ENCODE data around the gene KLHL29. TPM values are rescaled to one million over a fixed set of nuclear protein-coding genes. Genes with fewer than 3 reads are reported as not detected.

KLHL29 gene
- total and polyA plus RNA-seq, 10 of the 15 experiments (the other 5 are each of a cell fraction or from before 2014, with no cell fraction given), result 1.4 to 19.5 (median 6.1) TPM

DNA sequence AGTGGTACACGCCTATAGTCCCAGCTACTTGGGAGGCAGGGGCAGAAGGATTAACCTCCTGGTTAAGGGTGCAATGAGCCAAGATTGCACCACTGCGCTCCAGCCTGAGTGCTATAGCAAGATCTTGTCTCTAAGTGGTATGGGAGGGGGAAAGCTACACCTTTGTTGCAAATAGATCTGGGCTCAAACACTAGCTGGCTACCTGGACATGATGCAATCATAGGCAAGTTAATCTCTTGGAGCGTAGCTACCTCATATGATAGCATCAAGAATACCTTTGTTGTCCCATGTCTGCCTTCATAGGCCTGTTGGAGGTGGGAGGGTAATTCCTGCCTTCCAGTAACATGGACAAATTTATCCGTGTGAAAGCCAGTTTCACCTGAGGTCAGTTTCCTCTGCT lies 15.7 kb downstream of the KLHL29 start (continued):
- TF ChIP-seq NFYB (IDR thresholded peaks at IDR 0.05; ENCODE audit: insufficient read depth, low read depth, low read length) (no peak), MYB (IDR thresholded peaks at IDR 0.05; ENCODE audit: borderline replicate concordance, low read depth, low read length) (no peak), PAX8 (IDR thresholded peaks at IDR 0.05) (no peak), ZNF217 (IDR thresholded peaks at IDR 0.05) (no peak), ZZZ3 (IDR thresholded peaks at IDR 0.05; ENCODE audit: control insufficient read depth, insufficient read length, low read depth) (no peak)

DNA sequence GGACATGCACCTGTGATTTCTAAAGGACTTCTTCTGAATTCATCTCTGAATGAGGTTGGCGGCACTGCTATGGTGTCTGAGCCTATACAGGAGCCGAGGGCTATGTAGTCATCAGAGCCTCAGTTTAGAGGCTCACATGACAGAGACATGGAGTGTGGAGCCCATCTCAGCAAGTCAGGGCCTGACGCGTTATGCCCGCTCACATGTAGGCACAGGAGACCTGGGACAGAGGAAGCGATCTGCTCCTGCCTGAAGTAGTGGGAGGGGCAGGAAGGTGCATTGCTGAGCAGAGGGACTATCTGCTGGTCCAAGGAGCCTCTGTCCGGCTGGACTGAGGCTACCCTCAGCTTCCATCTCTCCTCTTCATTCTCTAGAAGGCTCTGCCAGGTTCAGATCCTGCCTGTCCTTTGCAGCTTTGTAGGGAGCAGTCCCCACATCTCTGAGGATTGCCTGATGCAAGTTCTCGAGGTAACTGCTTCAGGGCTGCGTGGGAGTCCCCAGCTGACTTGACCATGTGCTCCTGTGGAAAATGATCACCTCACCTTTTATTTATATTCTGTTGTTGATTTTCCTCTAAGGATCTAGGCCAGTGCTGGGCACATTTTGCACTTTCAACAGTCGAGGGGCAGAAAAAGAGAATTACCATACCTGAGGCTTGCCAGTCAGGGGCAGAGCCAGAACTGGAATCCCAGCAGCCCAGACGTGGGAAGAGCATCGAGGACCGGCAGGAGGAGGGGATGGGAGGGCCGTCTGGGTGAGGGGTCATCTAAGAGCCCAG lies 16.6 kb downstream of the KLHL29 start:
- 90% methylated on average over 14 of the region's 14 CpGs for WGBS (ENCODE audit: insufficient coverage, insufficient replicate concordance, low lambda C conversion rate, missing lambda C conversion rate)
- DNase-seq (ENCODE audit: low read depth, low spot score) (no peak), ATAC-seq (no peak), FAIRE-seq (no peak)
- Histone ChIP-seq H3K27me3 (replicated peaks in 1 of 2; ENCODE audit: control insufficient read depth in 2 of 2, insufficient read depth in 2 of 2, low read length in 1 of 2) (no peaks in the 10 kb centered on the region), H3K4me1 (ENCODE audit: control insufficient read depth, insufficient read depth, low read length) (peaks cover 24% of the 10 kb centered on the region), H3K9me3 (replicated peaks; ENCODE audit: control insufficient read depth, insufficient read depth, low read length) (no peaks in the 10 kb centered on the region), H3K4me2 (ENCODE audit: control insufficient read depth, insufficient read depth) (no peak overlapping the region), H3K9ac (ENCODE audit: control insufficient read depth, insufficient read depth, low read length) (no peak overlapping the region), H3K4me3 (no peak overlapping the region), H4K20me1 (ENCODE audit: control insufficient read depth, insufficient read depth) (no peaks in the 10 kb centered on the region), H2AFZ (ENCODE audit: control insufficient read depth, low read depth, low read length) (no peak overlapping the region), H3K27ac (ENCODE audit: control insufficient read depth, insufficient read depth) (no peak overlapping the region), H3K79me2 (ENCODE audit: control insufficient read depth, insufficient read depth, low read length) (peaks cover 7% of the 10 kb centered on the region), H3K36me3 (ENCODE audit: control insufficient read depth in 2 of 2, insufficient read depth in 2 of 2, low read length in 1 of 2) (no peaks in the 10 kb centered on the region)
- BruUV-seq (replicated peaks), result no TSS peak
- ChIA-PET CTCF (interaction anchor here (0.7 to 1.3 kb wide), 3 partner anchors 57 to 201 kb away, joined by 3 to 4 read pairs (median 4); no protein-coding TSS in a partner anchor), RAD21 (ENCODE audit: unreplicated experiment) (interaction anchor here (1.8 to 2.2 kb wide), 2 partner anchors 52 to 72 kb away, joined by 8 to 9 read pairs; no protein-coding TSS in a partner anchor), POLR2A (interaction anchor here (0.5 to 1.5 kb wide), 2 partner anchors 30 to 48 kb away, joined by 3 to 8 read pairs; no protein-coding TSS in a partner anchor), SMC1A (ENCODE audit: uncharacterized antibody, unreplicated experiment) (interaction anchor here (0.6 to 2.6 kb wide), 2 partner anchors 27 to 249 kb away, joined by 4 to 14 read pairs; no protein-coding TSS in a partner anchor)
- in situ Hi-C loops (cut with MboI), result no loop called here
- intact Hi-C loops (cut with micrococcal nuclease; ENCODE audit: unreplicated experiment), result loop anchor here (5.0 kb wide), 2 partner anchors 51 to 204 kb away; no protein-coding TSS in a partner anchor
- TF ChIP-seq CHD1 (IDR thresholded peaks at IDR 0.05; ENCODE audit: low read depth, low read length), result no peak
- TF ChIP-seq, protein P1, sequence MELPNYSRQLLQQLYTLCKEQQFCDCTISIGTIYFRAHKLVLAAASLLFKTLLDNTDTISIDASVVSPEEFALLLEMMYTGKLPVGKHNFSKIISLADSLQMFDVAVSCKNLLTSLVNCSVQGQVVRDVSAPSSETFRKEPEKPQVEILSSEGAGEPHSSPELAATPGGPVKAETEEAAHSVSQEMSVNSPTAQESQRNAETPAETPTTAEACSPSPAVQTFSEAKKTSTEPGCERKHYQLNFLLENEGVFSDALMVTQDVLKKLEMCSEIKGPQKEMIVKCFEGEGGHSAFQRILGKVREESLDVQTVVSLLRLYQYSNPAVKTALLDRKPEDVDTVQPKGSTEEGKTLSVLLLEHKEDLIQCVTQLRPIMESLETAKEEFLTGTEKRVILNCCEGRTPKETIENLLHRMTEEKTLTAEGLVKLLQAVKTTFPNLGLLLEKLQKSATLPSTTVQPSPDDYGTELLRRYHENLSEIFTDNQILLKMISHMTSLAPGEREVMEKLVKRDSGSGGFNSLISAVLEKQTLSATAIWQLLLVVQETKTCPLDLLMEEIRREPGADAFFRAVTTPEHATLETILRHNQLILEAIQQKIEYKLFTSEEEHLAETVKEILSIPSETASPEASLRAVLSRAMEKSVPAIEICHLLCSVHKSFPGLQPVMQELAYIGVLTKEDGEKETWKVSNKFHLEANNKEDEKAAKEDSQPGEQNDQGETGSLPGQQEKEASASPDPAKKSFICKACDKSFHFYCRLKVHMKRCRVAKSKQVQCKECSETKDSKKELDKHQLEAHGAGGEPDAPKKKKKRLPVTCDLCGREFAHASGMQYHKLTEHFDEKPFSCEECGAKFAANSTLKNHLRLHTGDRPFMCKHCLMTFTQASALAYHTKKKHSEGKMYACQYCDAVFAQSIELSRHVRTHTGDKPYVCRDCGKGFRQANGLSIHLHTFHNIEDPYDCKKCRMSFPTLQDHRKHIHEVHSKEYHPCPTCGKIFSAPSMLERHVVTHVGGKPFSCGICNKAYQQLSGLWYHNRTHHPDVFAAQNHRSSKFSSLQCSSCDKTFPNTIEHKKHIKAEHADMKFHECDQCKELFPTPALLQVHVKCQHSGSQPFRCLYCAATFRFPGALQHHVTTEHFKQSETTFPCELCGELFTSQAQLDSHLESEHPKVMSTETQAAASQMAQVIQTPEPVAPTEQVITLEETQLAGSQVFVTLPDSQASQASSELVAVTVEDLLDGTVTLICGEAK (IDR thresholded peaks at IDR 0.05; ENCODE audit: borderline replicate concordance), result no peak
- no peak for TF ChIP-seq CBX5 (IDR thresholded peaks at IDR 0.05; ENCODE audit: low read depth)
- TF ChIP-seq, protein P2, sequence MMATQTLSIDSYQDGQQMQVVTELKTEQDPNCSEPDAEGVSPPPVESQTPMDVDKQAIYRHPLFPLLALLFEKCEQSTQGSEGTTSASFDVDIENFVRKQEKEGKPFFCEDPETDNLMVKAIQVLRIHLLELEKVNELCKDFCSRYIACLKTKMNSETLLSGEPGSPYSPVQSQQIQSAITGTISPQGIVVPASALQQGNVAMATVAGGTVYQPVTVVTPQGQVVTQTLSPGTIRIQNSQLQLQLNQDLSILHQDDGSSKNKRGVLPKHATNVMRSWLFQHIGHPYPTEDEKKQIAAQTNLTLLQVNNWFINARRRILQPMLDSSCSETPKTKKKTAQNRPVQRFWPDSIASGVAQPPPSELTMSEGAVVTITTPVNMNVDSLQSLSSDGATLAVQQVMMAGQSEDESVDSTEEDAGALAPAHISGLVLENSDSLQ (IDR thresholded peaks at IDR 0.05), result no peak
- TF ChIP-seq, protein P3, sequence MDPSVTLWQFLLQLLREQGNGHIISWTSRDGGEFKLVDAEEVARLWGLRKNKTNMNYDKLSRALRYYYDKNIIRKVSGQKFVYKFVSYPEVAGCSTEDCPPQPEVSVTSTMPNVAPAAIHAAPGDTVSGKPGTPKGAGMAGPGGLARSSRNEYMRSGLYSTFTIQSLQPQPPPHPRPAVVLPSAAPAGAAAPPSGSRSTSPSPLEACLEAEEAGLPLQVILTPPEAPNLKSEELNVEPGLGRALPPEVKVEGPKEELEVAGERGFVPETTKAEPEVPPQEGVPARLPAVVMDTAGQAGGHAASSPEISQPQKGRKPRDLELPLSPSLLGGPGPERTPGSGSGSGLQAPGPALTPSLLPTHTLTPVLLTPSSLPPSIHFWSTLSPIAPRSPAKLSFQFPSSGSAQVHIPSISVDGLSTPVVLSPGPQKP (IDR thresholded peaks at IDR 0.05; ENCODE audit: low read depth, low read length), result no peak
- no peak for TF ChIP-seq ZNF622 (IDR thresholded peaks at IDR 0.05)
